ENCODE measurements around the gene MLLT11. TPM values are rescaled to one million over a fixed set of nuclear protein-coding genes. Genes with fewer than 3 reads are reported as not detected.

The MLLT11 gene
- total RNA-seq, 1 experiment from 2014 or later = 16.4 TPM

DNA sequence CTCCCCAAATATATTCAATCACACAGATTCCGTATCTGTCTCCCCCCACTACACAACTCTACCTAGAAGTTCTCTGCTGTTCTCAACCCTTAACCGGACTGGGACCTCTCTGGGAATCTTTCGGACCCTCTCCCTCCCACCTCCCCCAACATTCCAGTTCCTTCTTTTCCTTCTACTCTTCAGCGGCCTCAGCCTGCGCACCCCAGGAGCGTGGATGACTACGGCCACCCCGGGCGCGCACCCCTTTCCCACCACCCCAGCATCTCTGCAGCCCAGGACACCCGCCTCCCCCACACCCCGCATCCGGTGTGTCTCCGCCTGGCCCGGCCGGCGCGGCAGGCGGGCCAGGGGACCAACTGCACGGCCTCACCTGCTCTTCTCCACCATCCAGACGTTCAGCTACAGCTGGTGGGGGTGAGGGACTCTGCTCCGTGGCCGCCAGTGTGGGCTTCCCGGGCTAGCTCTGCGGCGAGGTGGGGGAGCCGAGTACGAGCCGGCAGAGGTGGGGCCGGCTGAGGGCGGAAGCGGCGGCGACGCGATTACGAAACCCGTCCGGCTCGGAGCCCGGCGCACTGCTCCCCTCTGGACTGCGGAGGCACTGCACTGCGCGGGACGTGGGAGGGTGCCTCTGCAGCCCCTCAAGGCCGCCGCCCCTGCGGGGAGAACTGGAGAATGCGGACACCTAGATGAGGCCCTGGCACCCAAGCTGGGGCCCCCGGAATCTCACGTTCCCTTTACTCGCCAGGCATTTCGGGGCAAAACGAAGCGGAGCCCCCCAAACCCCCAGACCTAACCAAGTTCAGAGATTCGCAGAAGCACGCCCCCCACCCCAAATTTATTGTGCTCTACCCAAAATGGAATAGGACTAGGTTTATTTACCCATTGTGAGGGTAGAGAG is 839 bp upstream of the MLLT11 start, which contains the start of gene CDC42SE1 (continued):
- TF ChIP-seq, protein P1, sequence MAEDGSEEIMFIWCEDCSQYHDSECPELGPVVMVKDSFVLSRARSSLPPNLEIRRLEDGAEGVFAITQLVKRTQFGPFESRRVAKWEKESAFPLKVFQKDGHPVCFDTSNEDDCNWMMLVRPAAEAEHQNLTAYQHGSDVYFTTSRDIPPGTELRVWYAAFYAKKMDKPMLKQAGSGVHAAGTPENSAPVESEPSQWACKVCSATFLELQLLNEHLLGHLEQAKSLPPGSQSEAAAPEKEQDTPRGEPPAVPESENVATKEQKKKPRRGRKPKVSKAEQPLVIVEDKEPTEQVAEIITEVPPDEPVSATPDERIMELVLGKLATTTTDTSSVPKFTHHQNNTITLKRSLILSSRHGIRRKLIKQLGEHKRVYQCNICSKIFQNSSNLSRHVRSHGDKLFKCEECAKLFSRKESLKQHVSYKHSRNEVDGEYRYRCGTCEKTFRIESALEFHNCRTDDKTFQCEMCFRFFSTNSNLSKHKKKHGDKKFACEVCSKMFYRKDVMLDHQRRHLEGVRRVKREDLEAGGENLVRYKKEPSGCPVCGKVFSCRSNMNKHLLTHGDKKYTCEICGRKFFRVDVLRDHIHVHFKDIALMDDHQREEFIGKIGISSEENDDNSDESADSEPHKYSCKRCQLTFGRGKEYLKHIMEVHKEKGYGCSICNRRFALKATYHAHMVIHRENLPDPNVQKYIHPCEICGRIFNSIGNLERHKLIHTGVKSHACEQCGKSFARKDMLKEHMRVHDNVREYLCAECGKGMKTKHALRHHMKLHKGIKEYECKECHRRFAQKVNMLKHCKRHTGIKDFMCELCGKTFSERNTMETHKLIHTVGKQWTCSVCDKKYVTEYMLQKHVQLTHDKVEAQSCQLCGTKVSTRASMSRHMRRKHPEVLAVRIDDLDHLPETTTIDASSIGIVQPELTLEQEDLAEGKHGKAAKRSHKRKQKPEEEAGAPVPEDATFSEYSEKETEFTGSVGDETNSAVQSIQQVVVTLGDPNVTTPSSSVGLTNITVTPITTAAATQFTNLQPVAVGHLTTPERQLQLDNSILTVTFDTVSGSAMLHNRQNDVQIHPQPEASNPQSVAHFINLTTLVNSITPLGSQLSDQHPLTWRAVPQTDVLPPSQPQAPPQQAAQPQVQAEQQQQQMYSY (CRISPR knock-in tag; IDR thresholded peaks at IDR 0.05) = peak; percentile 89
- TF ChIP-seq NR3C1 (CRISPR knock-in tag; conservative IDR thresholded peaks at IDR 0.05; ENCODE audit: low read depth) (no peak), NFYB (CRISPR knock-in tag; conservative IDR thresholded peaks at IDR 0.05; ENCODE audit: low read depth) (no peak), ETV6 (CRISPR knock-in tag; IDR thresholded peaks at IDR 0.05) (peak; percentile 76; the same call in 1 of the 2 replicates), FOXK1 (CRISPR knock-in tag; IDR thresholded peaks at IDR 0.05) (peak; percentile 65; the same call in 1 of the 2 replicates), GABPB1 (CRISPR knock-in tag; IDR thresholded peaks at IDR 0.05) (peak; percentile 83), NR1H2 (CRISPR knock-in tag; IDR thresholded peaks at IDR 0.05) (no peak), ZNF219 (CRISPR knock-in tag; IDR thresholded peaks at IDR 0.05; ENCODE audit: borderline replicate concordance) (no peak), TP53 (CRISPR knock-in tag; IDR thresholded peaks at IDR 0.05) (peak; percentile 24), EMX1 (CRISPR knock-in tag; IDR thresholded peaks at IDR 0.05) (no peak), ATF1 (CRISPR knock-in tag; IDR thresholded peaks at IDR 0.05) (0 out of 2 replicates have a peak, but pooled peaks have one; percentile 21), GRHL2 (CRISPR knock-in tag; IDR thresholded peaks at IDR 0.05; ENCODE audit: insufficient replicate concordance, severe bottlenecking) (no peak), HMGA2 (CRISPR knock-in tag; IDR thresholded peaks at IDR 0.05) (no peak), ZNF416 (CRISPR knock-in tag; IDR thresholded peaks at IDR 0.05) (no peak), ELF4 (CRISPR knock-in tag; IDR thresholded peaks at IDR 0.05; ENCODE audit: low read depth) (0 out of 2 replicates have a peak, but pooled peaks have one; percentile 56), SMAD3 (CRISPR knock-in tag; IDR thresholded peaks at IDR 0.05; ENCODE audit: borderline replicate concordance) (no peak), NFATC4 (CRISPR knock-in tag; IDR thresholded peaks at IDR 0.05) (no peak), CREM (CRISPR knock-in tag; IDR thresholded peaks at IDR 0.05) (peak; percentile 74), SP1 (CRISPR knock-in tag; conservative IDR thresholded peaks at IDR 0.05) (no peak)
- TF ChIP-seq, protein P2, sequence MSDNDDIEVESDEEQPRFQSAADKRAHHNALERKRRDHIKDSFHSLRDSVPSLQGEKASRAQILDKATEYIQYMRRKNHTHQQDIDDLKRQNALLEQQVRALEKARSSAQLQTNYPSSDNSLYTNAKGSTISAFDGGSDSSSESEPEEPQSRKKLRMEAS (CRISPR knock-in tag; IDR thresholded peaks at IDR 0.05) = peak; percentile 65
- TF ChIP-seq, protein P3, sequence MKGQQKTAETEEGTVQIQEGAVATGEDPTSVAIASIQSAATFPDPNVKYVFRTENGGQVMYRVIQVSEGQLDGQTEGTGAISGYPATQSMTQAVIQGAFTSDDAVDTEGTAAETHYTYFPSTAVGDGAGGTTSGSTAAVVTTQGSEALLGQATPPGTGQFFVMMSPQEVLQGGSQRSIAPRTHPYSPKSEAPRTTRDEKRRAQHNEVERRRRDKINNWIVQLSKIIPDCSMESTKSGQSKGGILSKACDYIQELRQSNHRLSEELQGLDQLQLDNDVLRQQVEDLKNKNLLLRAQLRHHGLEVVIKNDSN (CRISPR knock-in tag; IDR thresholded peaks at IDR 0.05) = no peak
- TF ChIP-seq, protein P4, sequence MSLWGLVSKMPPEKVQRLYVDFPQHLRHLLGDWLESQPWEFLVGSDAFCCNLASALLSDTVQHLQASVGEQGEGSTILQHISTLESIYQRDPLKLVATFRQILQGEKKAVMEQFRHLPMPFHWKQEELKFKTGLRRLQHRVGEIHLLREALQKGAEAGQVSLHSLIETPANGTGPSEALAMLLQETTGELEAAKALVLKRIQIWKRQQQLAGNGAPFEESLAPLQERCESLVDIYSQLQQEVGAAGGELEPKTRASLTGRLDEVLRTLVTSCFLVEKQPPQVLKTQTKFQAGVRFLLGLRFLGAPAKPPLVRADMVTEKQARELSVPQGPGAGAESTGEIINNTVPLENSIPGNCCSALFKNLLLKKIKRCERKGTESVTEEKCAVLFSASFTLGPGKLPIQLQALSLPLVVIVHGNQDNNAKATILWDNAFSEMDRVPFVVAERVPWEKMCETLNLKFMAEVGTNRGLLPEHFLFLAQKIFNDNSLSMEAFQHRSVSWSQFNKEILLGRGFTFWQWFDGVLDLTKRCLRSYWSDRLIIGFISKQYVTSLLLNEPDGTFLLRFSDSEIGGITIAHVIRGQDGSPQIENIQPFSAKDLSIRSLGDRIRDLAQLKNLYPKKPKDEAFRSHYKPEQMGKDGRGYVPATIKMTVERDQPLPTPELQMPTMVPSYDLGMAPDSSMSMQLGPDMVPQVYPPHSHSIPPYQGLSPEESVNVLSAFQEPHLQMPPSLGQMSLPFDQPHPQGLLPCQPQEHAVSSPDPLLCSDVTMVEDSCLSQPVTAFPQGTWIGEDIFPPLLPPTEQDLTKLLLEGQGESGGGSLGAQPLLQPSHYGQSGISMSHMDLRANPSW (CRISPR knock-in tag; conservative IDR thresholded peaks at IDR 0.05; ENCODE audit: low read depth) = no peak
- TF ChIP-seq, protein P5, sequence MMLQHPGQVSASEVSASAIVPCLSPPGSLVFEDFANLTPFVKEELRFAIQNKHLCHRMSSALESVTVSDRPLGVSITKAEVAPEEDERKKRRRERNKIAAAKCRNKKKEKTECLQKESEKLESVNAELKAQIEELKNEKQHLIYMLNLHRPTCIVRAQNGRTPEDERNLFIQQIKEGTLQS (CRISPR knock-in tag; conservative IDR thresholded peaks at IDR 0.05) = no peak
- TF ChIP-seq, protein P6, sequence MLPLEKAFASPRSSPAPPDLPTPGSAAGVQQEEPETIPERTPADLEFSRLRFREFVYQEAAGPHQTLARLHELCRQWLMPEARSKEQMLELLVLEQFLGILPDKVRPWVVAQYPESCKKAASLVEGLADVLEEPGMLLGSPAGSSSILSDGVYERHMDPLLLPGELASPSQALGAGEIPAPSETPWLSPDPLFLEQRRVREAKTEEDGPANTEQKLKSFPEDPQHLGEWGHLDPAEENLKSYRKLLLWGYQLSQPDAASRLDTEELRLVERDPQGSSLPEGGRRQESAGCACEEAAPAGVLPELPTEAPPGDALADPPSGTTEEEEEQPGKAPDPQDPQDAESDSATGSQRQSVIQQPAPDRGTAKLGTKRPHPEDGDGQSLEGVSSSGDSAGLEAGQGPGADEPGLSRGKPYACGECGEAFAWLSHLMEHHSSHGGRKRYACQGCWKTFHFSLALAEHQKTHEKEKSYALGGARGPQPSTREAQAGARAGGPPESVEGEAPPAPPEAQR (CRISPR knock-in tag; IDR thresholded peaks at IDR 0.05) = no peak
- TF ChIP-seq, protein P7, sequence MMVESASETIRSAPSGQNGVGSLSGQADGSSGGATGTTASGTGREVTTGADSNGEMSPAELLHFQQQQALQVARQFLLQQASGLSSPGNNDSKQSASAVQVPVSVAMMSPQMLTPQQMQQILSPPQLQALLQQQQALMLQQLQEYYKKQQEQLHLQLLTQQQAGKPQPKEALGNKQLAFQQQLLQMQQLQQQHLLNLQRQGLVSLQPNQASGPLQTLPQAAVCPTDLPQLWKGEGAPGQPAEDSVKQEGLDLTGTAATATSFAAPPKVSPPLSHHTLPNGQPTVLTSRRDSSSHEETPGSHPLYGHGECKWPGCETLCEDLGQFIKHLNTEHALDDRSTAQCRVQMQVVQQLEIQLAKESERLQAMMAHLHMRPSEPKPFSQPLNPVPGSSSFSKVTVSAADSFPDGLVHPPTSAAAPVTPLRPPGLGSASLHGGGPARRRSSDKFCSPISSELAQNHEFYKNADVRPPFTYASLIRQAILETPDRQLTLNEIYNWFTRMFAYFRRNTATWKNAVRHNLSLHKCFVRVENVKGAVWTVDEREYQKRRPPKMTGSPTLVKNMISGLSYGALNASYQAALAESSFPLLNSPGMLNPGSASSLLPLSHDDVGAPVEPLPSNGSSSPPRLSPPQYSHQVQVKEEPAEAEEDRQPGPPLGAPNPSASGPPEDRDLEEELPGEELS (CRISPR knock-in tag; IDR thresholded peaks at IDR 0.05) = no peak; the same call in 1 of the 2 replicates
- TF ChIP-seq, protein P8, sequence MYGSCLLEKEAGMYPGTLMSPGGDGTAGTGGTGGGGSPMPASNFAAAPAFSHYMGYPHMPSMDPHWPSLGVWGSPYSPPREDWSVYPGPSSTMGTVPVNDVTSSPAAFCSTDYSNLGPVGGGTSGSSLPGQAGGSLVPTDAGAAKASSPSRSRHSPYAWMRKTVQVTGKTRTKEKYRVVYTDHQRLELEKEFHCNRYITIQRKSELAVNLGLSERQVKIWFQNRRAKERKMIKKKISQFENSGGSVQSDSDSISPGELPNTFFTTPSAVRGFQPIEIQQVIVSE (CRISPR knock-in tag; IDR thresholded peaks at IDR 0.05; ENCODE audit: borderline replicate concordance) = no peak

All from WTC11 (cell line).